22Rv1 (cell line): ENCODE results near the gene DCAF17.

Experiments
- H3K27ac ChIP-seq: fragments of 450-650 bp; 2 replicates; pipeline ENCODE4 v1.5.1; 2017
- ZFX ChIP-seq: fragments of 450-650 bp; IDR thresholded peaks from 2 replicates; pipeline ENCODE4 v1.6.1; 2017; ENCODE audit warnings: antibody characterized with exemption, borderline replicate concordance
- TF ChIP-seq, protein P1 (sequence below): fragments of 450-650 bp; IDR thresholded peaks from 2 replicates; pipeline ENCODE4 v1.5.1; 2017; ENCODE audit warnings: mild to moderate bottlenecking

DCAF17 gene

DNA sequence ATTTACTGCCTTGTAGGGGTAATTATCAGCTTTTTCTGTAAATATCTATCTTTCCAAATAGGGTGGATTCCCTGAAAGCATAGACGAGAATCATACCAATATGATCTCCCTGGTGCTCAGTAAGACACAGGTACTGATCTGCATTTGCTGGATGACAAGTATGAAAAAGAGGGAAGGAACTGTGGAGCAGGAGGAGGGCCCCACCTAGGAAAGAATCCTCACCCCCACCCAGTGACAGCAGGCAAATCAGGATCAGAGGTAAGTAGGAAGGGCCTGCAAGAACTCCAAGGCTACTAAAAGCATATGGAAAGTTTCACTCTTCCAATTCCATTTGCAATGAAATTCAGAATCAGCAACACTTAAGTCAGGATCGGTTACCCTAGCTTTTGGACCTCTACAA is 42.5 kb upstream of the DCAF17 start:
- no peak for TF ChIP-seq ZFX
- TF ChIP-seq, protein P1, sequence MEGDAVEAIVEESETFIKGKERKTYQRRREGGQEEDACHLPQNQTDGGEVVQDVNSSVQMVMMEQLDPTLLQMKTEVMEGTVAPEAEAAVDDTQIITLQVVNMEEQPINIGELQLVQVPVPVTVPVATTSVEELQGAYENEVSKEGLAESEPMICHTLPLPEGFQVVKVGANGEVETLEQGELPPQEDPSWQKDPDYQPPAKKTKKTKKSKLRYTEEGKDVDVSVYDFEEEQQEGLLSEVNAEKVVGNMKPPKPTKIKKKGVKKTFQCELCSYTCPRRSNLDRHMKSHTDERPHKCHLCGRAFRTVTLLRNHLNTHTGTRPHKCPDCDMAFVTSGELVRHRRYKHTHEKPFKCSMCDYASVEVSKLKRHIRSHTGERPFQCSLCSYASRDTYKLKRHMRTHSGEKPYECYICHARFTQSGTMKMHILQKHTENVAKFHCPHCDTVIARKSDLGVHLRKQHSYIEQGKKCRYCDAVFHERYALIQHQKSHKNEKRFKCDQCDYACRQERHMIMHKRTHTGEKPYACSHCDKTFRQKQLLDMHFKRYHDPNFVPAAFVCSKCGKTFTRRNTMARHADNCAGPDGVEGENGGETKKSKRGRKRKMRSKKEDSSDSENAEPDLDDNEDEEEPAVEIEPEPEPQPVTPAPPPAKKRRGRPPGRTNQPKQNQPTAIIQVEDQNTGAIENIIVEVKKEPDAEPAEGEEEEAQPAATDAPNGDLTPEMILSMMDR = no peak
- H3K27ac ChIP-seq = no peak overlapping the region

DNA sequence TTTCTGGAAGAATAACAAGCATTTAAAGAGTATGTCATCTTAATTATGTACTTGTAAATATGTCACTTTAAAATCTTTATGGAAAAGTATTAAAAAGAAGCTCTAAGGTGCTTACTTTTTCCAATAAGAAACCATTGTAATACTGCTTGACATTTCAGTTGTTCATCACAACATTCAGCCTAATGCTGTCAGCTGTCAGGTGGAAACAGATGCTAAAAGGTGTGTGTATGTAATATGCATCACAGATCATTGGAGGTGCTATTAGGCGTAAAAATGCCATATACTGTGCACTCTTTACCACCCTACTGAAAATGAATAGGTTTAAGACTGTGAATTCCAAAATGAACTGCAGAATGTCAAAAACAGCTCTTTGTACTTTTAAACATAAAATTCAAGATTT is 40.5 kb upstream of the DCAF17 start:
- TF ChIP-seq ZFX = no peak
- TF ChIP-seq, protein P1 = no peak
- H3K27ac ChIP-seq = no peak overlapping the region

DNA sequence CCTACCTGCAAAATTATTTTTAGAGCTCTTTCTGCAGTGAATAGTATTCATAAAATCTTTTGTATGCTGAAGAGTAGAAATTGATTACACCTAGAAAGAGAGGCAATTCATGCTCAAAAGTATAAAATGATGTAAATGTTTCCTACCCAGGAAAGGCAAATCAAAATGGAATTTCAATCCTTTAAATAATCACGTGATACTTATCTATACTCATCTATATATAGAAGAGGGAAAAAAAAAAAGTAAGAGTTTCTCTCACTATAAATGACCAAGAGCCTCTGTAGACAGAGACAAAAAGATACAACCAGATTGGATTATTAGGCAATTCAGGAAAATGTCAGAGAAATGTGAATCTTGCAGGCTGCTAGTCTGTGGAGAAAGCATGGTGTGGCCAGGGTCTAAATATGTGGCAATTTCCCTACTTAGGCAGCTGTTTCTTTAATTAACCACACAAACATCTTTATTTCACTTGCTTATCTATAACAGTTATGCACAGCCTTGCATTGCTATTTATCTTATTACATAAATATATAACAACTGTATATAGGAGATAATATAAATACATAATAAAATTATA is 39.8 kb upstream of the DCAF17 start:
- H3K27ac ChIP-seq = no peak overlapping the region
- TF ChIP-seq, protein P1 = no peak
- TF ChIP-seq ZFX = no peak

DNA sequence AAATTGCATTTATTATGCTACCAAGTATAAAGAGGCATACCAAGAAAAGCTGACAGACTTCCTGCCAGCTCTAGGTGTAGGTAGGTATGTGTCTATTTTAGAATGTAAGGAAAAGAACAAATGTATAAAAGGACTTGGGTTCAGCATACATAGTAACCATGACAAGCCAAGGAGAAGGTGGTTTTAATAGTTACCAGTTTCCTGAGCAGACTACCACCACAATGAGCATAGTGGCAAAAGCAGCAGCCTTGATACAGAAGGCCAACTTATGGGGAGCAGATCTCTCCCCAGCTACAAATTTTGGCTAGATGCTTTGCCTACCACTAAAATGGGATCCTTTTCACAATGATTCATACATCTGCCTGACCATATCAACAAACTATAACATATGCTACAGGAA is 34.7 kb upstream of the DCAF17 start:
- no peak overlapping the region for H3K27ac ChIP-seq
- TF ChIP-seq, protein P1 = no peak
- no peak for TF ChIP-seq ZFX

DNA sequence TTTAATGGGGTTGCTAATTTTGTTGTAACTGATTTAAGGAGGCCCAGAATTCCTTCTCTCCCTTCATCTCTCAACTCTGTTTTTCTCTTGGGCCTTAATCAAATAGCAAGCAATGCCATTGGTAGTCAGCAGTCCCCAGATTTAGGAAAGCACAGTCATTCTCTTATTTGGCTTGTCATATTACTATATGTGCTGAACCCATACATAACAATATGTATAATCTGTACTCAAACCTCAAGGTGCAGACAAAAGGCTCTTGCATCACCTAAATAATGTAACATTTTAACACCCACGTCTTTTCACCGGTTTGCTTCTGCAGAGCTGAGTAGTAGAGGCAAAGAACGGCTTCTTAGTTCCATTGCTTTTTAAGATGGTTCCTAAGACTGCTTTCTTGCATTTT is 33.6 kb upstream of the DCAF17 start:
- TF ChIP-seq ZFX = no peak
- TF ChIP-seq, protein P1 = no peak
- no peak overlapping the region for H3K27ac ChIP-seq

DNA sequence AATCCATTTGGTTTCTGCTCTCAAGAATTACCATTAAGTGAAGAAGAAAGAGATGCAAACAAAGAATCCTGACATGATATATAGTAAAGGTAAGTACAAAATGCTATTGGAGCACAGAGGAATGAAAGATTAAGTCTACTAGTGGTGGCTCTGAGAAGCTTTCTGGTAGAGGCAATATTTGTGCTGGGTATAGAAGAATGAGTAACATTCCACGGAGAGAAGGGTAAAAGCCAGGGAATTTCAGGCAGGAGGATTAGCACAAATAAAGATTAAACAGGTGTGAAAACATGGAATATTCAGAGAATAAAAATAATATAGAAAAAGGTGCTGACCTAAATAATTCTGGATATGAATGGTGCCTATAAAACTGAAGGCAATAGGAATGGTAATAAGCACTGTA is 32.1 kb upstream of the DCAF17 start:
- H3K27ac ChIP-seq = no peak overlapping the region
- TF ChIP-seq ZFX = no peak
- TF ChIP-seq, protein P1 = no peak

DNA sequence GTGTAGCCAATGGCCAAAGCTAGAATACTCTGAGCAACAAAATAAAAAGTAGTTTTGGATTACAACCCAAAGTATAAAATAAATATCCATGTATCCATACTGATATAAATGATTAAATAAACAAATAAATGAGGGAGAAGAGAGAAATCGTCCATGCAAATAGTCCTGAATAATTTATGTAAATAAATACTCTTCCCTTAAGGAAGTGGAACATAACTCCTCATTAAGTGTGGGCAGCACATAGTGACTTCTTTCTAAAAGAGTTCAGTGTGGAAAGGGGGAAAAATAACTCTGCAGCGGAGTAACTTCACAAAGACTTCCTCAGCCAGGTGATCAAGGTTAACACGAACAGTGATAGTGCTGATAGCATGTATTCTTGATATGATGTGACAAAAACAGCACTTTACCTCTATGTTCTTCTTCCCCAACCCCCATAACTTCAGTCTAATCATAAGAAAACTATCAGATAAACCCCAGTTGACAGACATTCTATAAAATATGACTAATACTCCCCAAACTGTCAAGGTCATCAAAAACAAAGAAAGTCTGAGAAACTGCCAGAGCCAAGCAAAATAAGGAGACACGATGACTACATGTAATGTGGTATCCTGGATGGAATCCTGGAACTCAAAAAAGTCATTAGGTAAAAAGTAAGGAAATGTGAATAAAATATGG is 31.0 kb upstream of the DCAF17 start:
- TF ChIP-seq, protein P1 = no peak
- no peak for TF ChIP-seq ZFX

More for the DNA sequence above, 31.0 kb upstream of the DCAF17 start:
- no peak overlapping the region for H3K27ac ChIP-seq
